Prostate gland (tissue), 2 donors: ENCODE measurements around the gene DNAJB9. TPM values are rescaled to one million over a fixed set of nuclear protein-coding genes. Genes with fewer than 3 reads are reported as not detected.
A peak's percentile ranks its signal among the peaks of the same experiment; 100 is the strongest.

Source experiments
- DNase-seq: peaks from one replicate; pipeline ENCODE4 v3.0.0-alpha.2; 2019; ENCODE audit warnings: low spot score
- H3K27ac ChIP-seq, 2 donors: fragments of 200-600 bp; sonication (generic); 2 replicates each; pipeline ENCODE4 v1.5.1; 2017 to 2019
- H3K27me3 ChIP-seq: fragments of 200-600 bp; sonication (generic); replicated peaks from 2 replicates; pipeline ENCODE4 v1.5.1; 2019; ENCODE audit not compliant: insufficient read depth
- H3K36me3 ChIP-seq, 2 donors: fragments of 200-600 bp; sonication (generic); 1 replicate in 1 of 2; 2 replicates in 1 of 2; pipeline versions ENCODE4 v1.5.1 to v1.8.1; 2017 to 2019
- H3K4me1 ChIP-seq: fragments of 200-600 bp; sonication (generic); replicated peaks from 2 replicates; pipeline ENCODE4 v1.5.1; 2019
- H3K4me3 ChIP-seq, 2 donors: fragments of 200-600 bp; sonication (generic); 2 replicates each; pipeline ENCODE4 v1.5.1; 2017 to 2019
- H3K9me3 ChIP-seq: fragments of 200-600 bp; sonication (generic); 2 replicates; pipeline ENCODE4 v1.5.1; 2017
- CTCF ChIP-seq, 4 experiments: fragments of 200-600 bp in 2 of 4; fragments of 450-650 bp in 2 of 4; sonication (generic) in 2 of 4; IDR thresholded peaks; 1 replicate in 3 of 4; 2 replicates in 1 of 4; pipeline ENCODE4 v1.5.1; 2016 to 2019; ENCODE audit warnings: antibody characterized with exemption in 4 of 4, mild to moderate bottlenecking in 2 of 4, moderate library complexity in 2 of 4
- POLR2A ChIP-seq: fragments of 450-650 bp; IDR thresholded peaks from one replicate; pipeline ENCODE4 v1.6.1; 2016; ENCODE audit warnings: antibody characterized with exemption, mild to moderate bottlenecking
- POLR2AphosphoS5 ChIP-seq: sonication (generic); formaldehyde crosslinking; IDR thresholded peaks from one replicate; pipeline ENCODE4 v1.6.1; 2017; ENCODE audit warnings: antibody characterized with exemption
- WGBS: methylation state at CpG from one replicate; pipeline ENCODE4 v1.1.5; 2018; 5-methylcytosine and 5-hydroxymethylcytosine counted together
- intact Hi-C: fragments of 100-400 bp; cut with DNase I; formaldehyde crosslinking; loops from one replicate; pipeline ENCODE4 v1.14.2; 2022
- total RNA-seq, 2 donors: library from RNA; depleted of rRNA; stranded (reverse); fragments of >200 nt; gene quantifications; one replicate each; pipeline ENCODE4 v1.1.0, GENCODE V29; 2016

The DNAJB9 gene
- total RNA-seq, 2 donors from 2014 or later: 27.2 to 64.0 TPM

- intact Hi-C loops: no loop called here
- H3K4me1 ChIP-seq: peaks cover 8% of the 10 kb centered on the region
- no peaks in the 10 kb centered on the region for H3K36me3 ChIP-seq
- no peak overlapping the region for H3K4me3 ChIP-seq
- no peaks in the 10 kb centered on the region for H3K9me3 ChIP-seq
- no peak for DNase-seq
- WGBS: 96% methylated on average over 11 of the region's 11 CpGs
- H3K27me3 ChIP-seq: no peaks in the 10 kb centered on the region
- no peak for TF ChIP-seq POLR2AphosphoS5
- TF ChIP-seq POLR2A: no peak
- no peak for TF ChIP-seq CTCF (IDR thresholded peaks at IDR 0.05)
- H3K27ac ChIP-seq: no peak overlapping the region
These were observed 34.8 kb downstream of the DNAJB9 start for GRCh38 chr7:108604307-108605077.

GRCh38 chr7:108605559-108606201 is 36.0 kb downstream of the DNAJB9 start:
- TF ChIP-seq POLR2AphosphoS5 (no peak), POLR2A (no peak), CTCF (IDR thresholded peaks at IDR 0.05) (no peak)

GRCh38 chr7:108609643-108610042 is 40.0 kb downstream of the DNAJB9 start:
- no peaks in the 10 kb centered on the region for H3K9me3 ChIP-seq
- H3K4me3 ChIP-seq: no peak overlapping the region
- H3K4me1 ChIP-seq: peaks cover 5% of the 10 kb centered on the region
- no peak overlapping the region for H3K27ac ChIP-seq
- TF ChIP-seq CTCF (IDR thresholded peaks at IDR 0.05) (no peak), POLR2AphosphoS5 (no peak), POLR2A (no peak)
- intact Hi-C loops: no loop called here
- no peak for DNase-seq
- WGBS: 80% methylated on average over 2 of the region's 2 CpGs
- H3K27me3 ChIP-seq: no peaks in the 10 kb centered on the region
- H3K36me3 ChIP-seq: no peaks in the 10 kb centered on the region

More at GRCh38 chr7:108605559-108606201, 36.0 kb downstream of the DNAJB9 start:
- H3K36me3 ChIP-seq: no peaks in the 10 kb centered on the region
- DNase-seq: no peak
- H3K27ac ChIP-seq: no peak overlapping the region
- intact Hi-C loops: no loop called here
- H3K9me3 ChIP-seq: no peaks in the 10 kb centered on the region
- 86% methylated on average over 7 of the region's 7 CpGs for WGBS
- peaks cover 2% of the 10 kb centered on the region for H3K4me1 ChIP-seq
- H3K27me3 ChIP-seq: no peaks in the 10 kb centered on the region
- no peak overlapping the region for H3K4me3 ChIP-seq

- WGBS: 49% methylated on average over 4 of the region's 4 CpGs
- Histone ChIP-seq H3K36me3 (no peaks in the 10 kb centered on the region), H3K9me3 (no peaks in the 10 kb centered on the region), H3K27me3 (no peaks in the 10 kb centered on the region), H3K27ac (peak overlapping the region; percentile 17 to 25), H3K4me3 (no peak overlapping the region), H3K4me1 (peaks cover 5% of the 10 kb centered on the region)
- peak; percentile 79 for DNase-seq
- intact Hi-C loops: no loop called here
- TF ChIP-seq POLR2A (no peak), POLR2AphosphoS5 (peak; percentile 88)
These were observed 41.6 kb downstream of the DNAJB9 start for GRCh38 chr7:108611268-108611667.

DNA sequence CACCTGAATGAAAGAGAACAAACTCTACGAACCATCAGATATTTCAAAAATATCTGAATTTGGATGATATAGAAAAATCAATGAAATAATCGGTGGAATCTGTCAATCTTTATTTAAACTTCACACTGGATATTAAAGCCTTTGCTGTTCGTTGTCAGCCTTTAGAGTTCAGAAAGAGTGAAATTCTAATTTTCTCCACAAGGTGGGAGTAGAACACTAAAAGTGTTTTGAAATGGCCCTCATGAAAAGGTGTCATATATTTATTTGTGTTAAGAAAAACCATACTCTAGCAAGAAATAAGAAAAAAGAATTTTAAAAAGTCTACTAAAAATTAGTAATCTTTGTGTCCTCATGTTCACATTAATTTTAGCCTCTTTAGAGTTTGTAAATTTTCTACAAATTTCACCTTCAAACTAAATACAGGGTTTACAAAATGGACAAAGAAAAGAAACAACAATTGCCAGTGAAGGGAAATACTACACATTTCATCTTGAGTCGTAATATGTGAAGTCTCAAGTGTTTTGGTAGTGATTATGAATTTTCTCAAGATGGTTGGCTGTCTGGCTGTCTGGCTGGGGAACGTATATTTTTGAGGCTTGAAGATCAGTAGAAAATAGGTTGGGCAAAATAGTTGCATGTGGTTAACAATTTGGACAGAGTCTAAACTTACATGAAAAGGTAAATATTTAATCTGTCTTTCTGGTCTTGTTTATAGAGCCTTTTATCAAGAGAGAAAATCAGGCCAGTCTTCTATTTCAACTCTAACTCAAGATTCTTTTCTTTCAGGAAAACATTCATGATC is 43.7 kb downstream of the DNAJB9 start:
- Histone ChIP-seq H3K27ac (peak overlapping the region; percentile 48 to 52), H3K4me1 (peaks cover 5% of the 10 kb centered on the region), H3K9me3 (no peaks in the 10 kb centered on the region), H3K36me3 (no peaks in the 10 kb centered on the region), H3K27me3 (no peaks in the 10 kb centered on the region), H3K4me3 (no peak overlapping the region)
- DNase-seq: no peak
- no peak for TF ChIP-seq POLR2AphosphoS5
- peak; percentile 39 to 85 (median 80) for TF ChIP-seq CTCF (IDR thresholded peaks at IDR 0.05)
- no peak for TF ChIP-seq POLR2A
- intact Hi-C loops: no loop called here
- 8% methylated on average over 5 of the region's 5 CpGs for WGBS
